Brain microvascular endothelial cell (primary cell): ENCODE data around the gene ENOX1.
A peak's percentile ranks its signal among the peaks of the same experiment; 100 is the strongest.

ENCODE experiments used
- DNase-seq: peaks from one replicate; pipeline ENCODE4 v3.0.0-alpha.2; 2020
- H3K27ac ChIP-seq: fragments of 250-450 bp; sonication (Bioruptor Pico); 2 replicates; pipeline ENCODE4 v1.5.1; 2020; ENCODE audit warnings: mild to moderate bottlenecking, moderate library complexity
- H3K27me3 ChIP-seq: fragments of 250-450 bp; sonication (Bioruptor Pico); replicated peaks from 2 replicates; pipeline ENCODE4 v1.5.1; 2020; ENCODE audit warnings: mild to moderate bottlenecking
- H3K36me3 ChIP-seq: fragments of 250-450 bp; sonication (Bioruptor Pico); replicated peaks from 2 replicates; pipeline ENCODE4 v1.5.1; 2020; ENCODE audit warnings: mild to moderate bottlenecking
- H3K4me3 ChIP-seq: 2 replicates; pipeline ENCODE4 v1.5.1; 2011; ENCODE audit warnings: low read depth, mild to moderate bottlenecking, control low read depth, low read length, moderate library complexity
- CTCF ChIP-seq: IDR thresholded peaks from 2 replicates; pipeline ENCODE4 v1.5.1; 2011; ENCODE audit warnings: low read depth, mild to moderate bottlenecking, moderate library complexity, low read length, control low read depth, inconsistent platforms; ENCODE audit errors: missing control alignments
- in situ Hi-C: cut with HindIII; loops from 2 replicates; pipeline ENCODE4 v1.10.0; 2017; ENCODE audit warnings: low sequenced_read_pairs, low pct_ligation_motif_present

ENOX1 gene

GRCh38 chr13:43737392-43737923, 49.3 kb downstream of the ENOX1 start:
- Histone ChIP-seq H3K27ac (no peak overlapping the region), H3K4me3 (no peak overlapping the region), H3K27me3 (no peaks in the 10 kb centered on the region), H3K36me3 (no peaks in the 10 kb centered on the region)
- no peak for DNase-seq
- TF ChIP-seq CTCF: no peak
- in situ Hi-C loops: no loop called here

- in situ Hi-C loops: no loop called here
- TF ChIP-seq CTCF: no peak
- Histone ChIP-seq H3K36me3 (no peaks in the 10 kb centered on the region), H3K4me3 (no peak overlapping the region), H3K27me3 (no peaks in the 10 kb centered on the region), H3K27ac (no peak overlapping the region)
- no peak for DNase-seq
Observed at GRCh38 chr13:43732726-43733125, 54.0 kb downstream of the ENOX1 start.

DNA sequence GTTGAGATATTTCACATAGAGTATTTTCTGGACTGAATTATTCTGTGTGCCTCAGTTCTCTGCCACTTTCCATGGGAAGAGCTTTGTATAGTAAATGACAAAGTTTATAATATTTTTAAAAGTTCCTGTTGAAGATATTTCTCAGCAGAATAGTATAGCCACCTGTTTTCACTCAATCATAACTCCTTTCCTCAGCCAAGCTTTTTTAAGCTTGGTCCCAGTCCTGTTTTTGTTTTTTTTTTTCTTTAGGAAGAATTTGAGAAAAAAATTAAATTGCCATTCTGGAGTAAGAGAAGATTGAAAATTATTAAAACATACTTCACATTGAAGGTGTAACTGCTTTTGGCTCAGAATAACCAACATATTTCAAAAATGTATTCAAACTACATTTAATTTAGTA, 55.5 kb downstream of the ENOX1 start:
- Histone ChIP-seq H3K27ac (no peak overlapping the region), H3K27me3 (no peaks in the 10 kb centered on the region), H3K36me3 (no peaks in the 10 kb centered on the region), H3K4me3 (no peak overlapping the region)
- no peak for DNase-seq
- no peak for TF ChIP-seq CTCF
- in situ Hi-C loops: no loop called here

DNA sequence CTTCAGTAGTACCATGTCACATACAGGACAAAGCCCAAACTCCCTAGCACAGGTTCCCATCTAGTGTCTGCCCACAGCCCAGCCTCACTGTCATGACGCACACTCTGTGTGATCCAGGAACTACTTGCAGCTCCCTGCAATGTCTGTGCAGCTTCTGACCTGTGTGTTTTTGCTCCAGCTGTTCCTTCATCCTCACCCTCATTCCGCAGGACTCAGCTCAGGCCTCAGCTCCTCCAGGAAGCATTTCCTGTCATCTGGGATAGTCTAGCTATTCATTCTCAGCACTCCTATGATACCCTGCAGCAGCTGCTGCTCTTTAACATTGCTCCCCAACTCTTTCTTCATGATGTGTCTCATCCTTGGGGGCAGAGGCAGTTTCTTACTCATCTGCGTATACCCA, 56.1 kb downstream of the ENOX1 start:
- no peak for TF ChIP-seq CTCF
- no peaks in the 10 kb centered on the region for H3K36me3 ChIP-seq
- H3K4me3 ChIP-seq: no peak overlapping the region
- in situ Hi-C loops: no loop called here
- DNase-seq: peak; percentile 36
- H3K27ac ChIP-seq: no peak overlapping the region
- H3K27me3 ChIP-seq: no peaks in the 10 kb centered on the region

DNA sequence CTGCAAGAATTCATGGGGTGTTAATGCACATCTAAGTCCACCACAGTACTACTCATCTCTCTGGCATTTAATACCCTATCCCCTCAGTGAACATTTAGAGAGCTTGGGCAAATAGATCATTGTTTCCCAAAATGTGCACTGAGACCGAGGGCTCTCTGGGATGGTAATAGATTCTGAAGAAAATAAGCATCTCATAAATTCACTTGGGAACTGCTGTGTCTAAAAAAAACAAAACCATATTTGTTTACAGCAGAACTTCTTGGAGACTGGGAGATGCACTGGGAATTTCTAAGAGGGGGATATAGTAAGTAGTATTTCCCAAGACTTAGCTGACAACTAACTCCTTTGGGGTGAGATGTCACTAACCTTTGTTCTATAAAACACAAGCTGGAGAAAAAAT, 58.4 kb downstream of the ENOX1 start:
- in situ Hi-C loops: no loop called here
- Histone ChIP-seq H3K27me3 (no peaks in the 10 kb centered on the region), H3K36me3 (no peaks in the 10 kb centered on the region), H3K27ac (no peak overlapping the region), H3K4me3 (no peak overlapping the region)
- DNase-seq: no peak
- TF ChIP-seq CTCF: no peak

DNA sequence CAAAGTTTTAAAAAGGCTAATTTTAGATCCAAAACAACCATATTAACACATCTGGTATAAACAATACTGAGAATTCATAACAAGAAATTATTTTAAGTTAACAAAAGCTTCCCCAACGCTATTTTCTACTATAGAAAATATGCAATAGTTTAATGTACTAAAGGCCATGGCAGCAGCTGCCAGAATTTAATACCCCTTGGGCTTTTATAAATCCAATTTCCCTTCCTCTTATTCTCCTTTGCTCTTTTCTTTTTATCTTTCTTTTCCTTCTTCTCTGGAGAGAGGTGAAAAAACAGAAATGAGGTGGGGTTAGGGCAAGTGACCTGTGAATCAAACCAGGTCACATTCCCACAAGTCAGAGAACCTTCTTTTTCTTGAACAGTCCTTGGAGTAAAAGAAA, 58.9 kb downstream of the ENOX1 start:
- H3K4me3 ChIP-seq: no peak overlapping the region
- no peak for DNase-seq
- no peak for TF ChIP-seq CTCF
- no peaks in the 10 kb centered on the region for H3K27me3 ChIP-seq
- no peak overlapping the region for H3K27ac ChIP-seq
- in situ Hi-C loops: no loop called here
- no peaks in the 10 kb centered on the region for H3K36me3 ChIP-seq
